Liver (tissue), 3 donors: Measurements from ENCODE around the gene ELK3.

Experiments used
- CTCF ChIP-seq: fragments of 150-350 bp; IDR thresholded peaks from 2 replicates; pipeline ENCODE4 v1.5.1; 2017; ENCODE audit warnings: improper control_type of control experiment, low read depth, low read length; ENCODE audit not compliant: missing input control
- EGR1 ChIP-seq, 2 donors: IDR thresholded peaks; 2 replicates each; pipeline ENCODE4 v1.6.1; 2016 to 2018; ENCODE audit warnings: antibody characterized with exemption in 2 of 2, low read depth in 2 of 2
- FOXA1 ChIP-seq: IDR thresholded peaks from 2 replicates; pipeline ENCODE4 v1.6.1; 2016; ENCODE audit warnings: antibody characterized with exemption
- GABPA ChIP-seq, 2 donors: IDR thresholded peaks in 1 of 2; conservative IDR thresholded peaks in 1 of 2; 2 replicates each; pipeline ENCODE4 v1.6.1; 2016; ENCODE audit warnings: antibody characterized with exemption in 2 of 2, mild to moderate bottlenecking in 1 of 2, moderate library complexity in 1 of 2
- HNF4A ChIP-seq, 2 donors: conservative IDR thresholded peaks; 2 replicates each; pipeline ENCODE4 v1.6.1; 2016; ENCODE audit warnings: antibody characterized with exemption in 2 of 2, mild to moderate bottlenecking in 2 of 2
- RAD21 ChIP-seq, 2 donors: IDR thresholded peaks; 2 replicates each; pipeline ENCODE4 v1.6.1; 2016; ENCODE audit warnings: antibody characterized with exemption in 2 of 2, mild to moderate bottlenecking in 2 of 2
- REST ChIP-seq: IDR thresholded peaks from 2 replicates; pipeline ENCODE4 v1.6.1; 2016; ENCODE audit warnings: antibody characterized with exemption, mild to moderate bottlenecking
- SP1 ChIP-seq: IDR thresholded peaks from 2 replicates; pipeline ENCODE4 v1.6.1; 2018; ENCODE audit warnings: antibody characterized with exemption, mild to moderate bottlenecking
- TAF1 ChIP-seq: conservative IDR thresholded peaks from 2 replicates; pipeline ENCODE4 v1.6.1; 2016; ENCODE audit warnings: antibody characterized with exemption, mild to moderate bottlenecking
- YY1 ChIP-seq: IDR thresholded peaks from 2 replicates; pipeline ENCODE4 v1.6.1; 2016; ENCODE audit warnings: antibody characterized with exemption, mild to moderate bottlenecking
- ZBTB33 ChIP-seq: IDR thresholded peaks from 2 replicates; pipeline ENCODE4 v1.6.1; 2016; ENCODE audit warnings: antibody characterized with exemption
- TF ChIP-seq, protein P1 (sequence below): IDR thresholded peaks from 2 replicates; pipeline ENCODE4 v1.6.1; 2016; ENCODE audit warnings: antibody characterized with exemption
- donor health status: healthy.
- donor health status: healthy.

DNA sequence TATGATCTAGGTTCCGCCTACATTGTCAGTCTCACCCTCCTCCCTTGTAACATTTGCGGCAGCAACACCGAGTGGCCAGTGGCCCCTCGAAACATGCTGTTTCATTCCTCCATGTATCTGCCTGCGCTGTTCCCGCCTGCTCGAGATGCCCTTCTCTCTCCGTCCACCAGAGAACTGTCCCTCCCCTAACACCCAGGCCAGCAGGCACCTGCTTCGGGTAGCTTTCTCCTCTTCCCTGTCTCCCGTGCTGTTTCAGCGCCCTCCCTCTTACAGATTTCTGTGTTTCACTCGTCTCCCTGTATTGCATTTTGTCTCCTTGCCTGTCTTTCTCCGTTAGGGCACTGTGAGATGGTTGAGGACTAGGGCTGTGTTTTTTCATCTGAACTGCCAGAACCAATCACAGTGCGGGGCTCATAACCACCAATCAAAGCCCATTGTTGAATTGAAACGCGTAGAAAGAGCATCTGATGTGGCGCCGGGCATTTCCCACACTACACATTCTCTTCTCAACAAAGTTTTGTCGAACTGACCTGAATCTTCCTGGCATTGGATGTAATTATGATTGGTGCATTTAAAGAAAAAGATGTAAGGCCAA lies 40.9 kb upstream of the ELK3 start:
- TF ChIP-seq CTCF, result no peak
- TF ChIP-seq ZBTB33, result no peak
- TF ChIP-seq RAD21 (IDR thresholded peaks at IDR 0.05), result no peak
- TF ChIP-seq TAF1, result no peak
- TF ChIP-seq SP1, result no peak
- no peak for TF ChIP-seq HNF4A (conservative IDR thresholded peaks at IDR 0.05)
- TF ChIP-seq, protein P1, sequence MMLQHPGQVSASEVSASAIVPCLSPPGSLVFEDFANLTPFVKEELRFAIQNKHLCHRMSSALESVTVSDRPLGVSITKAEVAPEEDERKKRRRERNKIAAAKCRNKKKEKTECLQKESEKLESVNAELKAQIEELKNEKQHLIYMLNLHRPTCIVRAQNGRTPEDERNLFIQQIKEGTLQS, result no peak
- TF ChIP-seq FOXA1, result no peak
- no peak for TF ChIP-seq EGR1 (IDR thresholded peaks at IDR 0.05; ENCODE audit: low read depth in 2 of 2)
- no peak for TF ChIP-seq GABPA (IDR thresholded peaks at IDR 0.05 in 1 of 2, conservative IDR thresholded peaks at IDR 0.05 in 1 of 2)
- TF ChIP-seq REST, result no peak
- TF ChIP-seq YY1, result no peak
